ENCODE measurements around the gene PDE8A.

PDE8A gene

DNA sequence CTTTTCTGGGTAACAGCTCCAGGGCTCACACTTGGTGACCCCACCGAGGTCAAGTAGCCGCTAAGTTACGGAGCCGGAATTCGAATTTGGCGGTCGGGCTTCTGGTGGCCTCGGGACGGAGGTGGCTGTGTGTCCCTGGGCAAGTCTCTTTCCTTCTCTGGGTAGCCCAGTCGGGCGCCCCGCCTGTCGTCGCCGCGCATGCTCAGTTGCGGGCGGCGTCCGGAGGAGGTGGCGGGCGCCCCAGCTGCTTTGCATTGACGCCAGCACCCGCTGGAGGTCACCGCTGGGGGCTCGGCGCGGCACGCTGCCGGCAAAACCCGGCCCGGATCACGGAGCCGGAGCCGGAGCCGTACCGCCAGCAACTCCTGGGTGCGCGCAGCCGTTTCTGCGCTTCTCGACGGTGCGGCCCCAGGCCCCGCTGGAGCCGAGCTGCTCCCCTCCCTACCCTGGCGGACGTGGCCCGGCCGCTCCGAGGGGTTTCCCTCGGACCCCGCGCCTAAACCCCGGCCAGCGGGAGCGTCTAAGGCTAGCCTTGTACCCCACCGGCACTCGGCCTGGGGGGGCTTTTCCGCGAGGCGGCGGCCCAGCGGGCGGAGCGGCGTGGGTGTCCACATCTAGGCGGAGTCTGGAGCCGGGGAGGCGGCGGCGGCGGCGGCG, 474 bp upstream of the PDE8A start:
- WGBS (ENCODE audit: extremely low coverage, insufficient coverage, low lambda C conversion rate): no CpG with 5 or more reads among the region's 75 CpGs
- peak overlapping the region; percentile 84 for H3K56ac ChIP-seq (ENCODE audit: low read length)
- peaks cover 5% of the 10 kb centered on the region for H3K79me1 ChIP-seq (ENCODE audit: low read length)
- no peak overlapping the region for H4K5ac ChIP-seq (ENCODE audit: low read length)
- peak overlapping the region; percentile 76 for H3K9ac ChIP-seq (ENCODE audit: low read length)
- peaks cover 5% of the 10 kb centered on the region for H3K27me3 ChIP-seq (ENCODE audit: insufficient read depth, low read length, poor library complexity)
- peak overlapping the region; percentile 62 for H3K4me2 ChIP-seq (ENCODE audit: low read length)
- peak overlapping the region; percentile 88 for H3K4ac ChIP-seq (ENCODE audit: low read depth, low read length)
- H2BK5ac ChIP-seq (ENCODE audit: low read length): no peak overlapping the region
- peaks cover 3% of the 10 kb centered on the region for H3K79me2 ChIP-seq (ENCODE audit: control insufficient read depth, insufficient read depth, low read length)
- no peak overlapping the region for H4K8ac ChIP-seq (ENCODE audit: low read depth, low read length)
- H3K36me3 ChIP-seq (ENCODE audit: control insufficient read depth, insufficient read depth, low read length): no peaks in the 10 kb centered on the region
- H3K23ac ChIP-seq (ENCODE audit: low read length): no peak overlapping the region
- H3K4me3 ChIP-seq (ENCODE audit: low read length): peak overlapping the region; percentile 54
- DNase-seq: peak; percentile 98
- H2BK15ac ChIP-seq (replicated peaks; ENCODE audit: low read depth): no peak overlapping the region
- H2AK5ac ChIP-seq (ENCODE audit: low read length): no peak overlapping the region
- peak overlapping the region; percentile 85 for H3K18ac ChIP-seq (ENCODE audit: low read length)
- H3K4me1 ChIP-seq (ENCODE audit: control insufficient read depth, low read depth, low read length): peaks cover 5% of the 10 kb centered on the region
- H2BK120ac ChIP-seq (ENCODE audit: low read depth, low read length): no peak overlapping the region
- peak overlapping the region; percentile 68 for H3K27ac ChIP-seq (ENCODE audit: low read depth, low read length)

DNA sequence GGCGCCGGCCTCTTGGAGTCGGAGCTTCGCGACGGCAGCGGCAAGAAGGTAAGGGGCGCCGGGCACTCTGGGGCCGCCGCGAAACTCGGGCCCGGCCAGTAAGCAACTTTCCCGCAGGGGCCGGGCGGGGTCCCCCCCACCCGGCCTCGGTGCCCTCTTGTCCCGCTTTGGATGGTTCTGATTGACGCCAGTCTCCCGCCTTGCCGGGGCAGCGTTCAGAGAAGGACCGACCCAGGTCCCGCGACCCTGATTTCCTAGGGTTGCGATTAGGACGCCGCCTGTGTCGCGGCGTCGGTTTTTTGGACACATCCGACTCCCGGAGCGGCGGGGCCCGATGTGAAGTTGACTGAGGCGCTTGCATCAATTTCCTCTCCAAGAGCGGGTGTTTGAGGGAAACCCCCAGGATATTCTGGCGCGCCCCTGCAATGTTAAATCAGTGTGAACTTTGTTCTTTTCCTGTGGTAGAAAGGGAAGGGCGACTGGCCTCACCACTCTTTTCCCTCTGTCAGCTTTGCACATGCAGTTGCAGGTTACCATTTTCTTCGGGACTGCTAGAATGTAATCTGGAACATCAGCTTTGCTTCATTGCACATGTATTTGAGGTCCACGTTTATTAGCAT, 755 bp downstream of the PDE8A start:
- peak; percentile 52 for DNase-seq
- no peak overlapping the region for H2BK15ac ChIP-seq (replicated peaks; ENCODE audit: low read depth)
- H4K8ac ChIP-seq (ENCODE audit: low read depth, low read length): no peak overlapping the region
- peak overlapping the region; percentile 62 for H3K4me2 ChIP-seq (ENCODE audit: low read length)
- no peaks in the 10 kb centered on the region for H3K36me3 ChIP-seq (ENCODE audit: control insufficient read depth, insufficient read depth, low read length)
- peaks cover 5% of the 10 kb centered on the region for H3K27me3 ChIP-seq (ENCODE audit: insufficient read depth, low read length, poor library complexity)
- H3K27ac ChIP-seq (ENCODE audit: low read depth, low read length): no peak overlapping the region
- H4K5ac ChIP-seq (ENCODE audit: low read length): no peak overlapping the region
- peaks cover 5% of the 10 kb centered on the region for H3K79me1 ChIP-seq (ENCODE audit: low read length)
- peaks cover 5% of the 10 kb centered on the region for H3K4me1 ChIP-seq (ENCODE audit: control insufficient read depth, low read depth, low read length)
- no peak overlapping the region for H2AK5ac ChIP-seq (ENCODE audit: low read length)
- peak overlapping the region; percentile 25 for H3K4ac ChIP-seq (ENCODE audit: low read depth, low read length)
- peaks cover 3% of the 10 kb centered on the region for H3K79me2 ChIP-seq (ENCODE audit: control insufficient read depth, insufficient read depth, low read length)
- no peak overlapping the region for H2BK120ac ChIP-seq (ENCODE audit: low read depth, low read length)
- no peak overlapping the region for H2BK5ac ChIP-seq (ENCODE audit: low read length)
- no CpG with 5 or more reads among the region's 46 CpGs for WGBS (ENCODE audit: extremely low coverage, insufficient coverage, low lambda C conversion rate)
- H3K56ac ChIP-seq (ENCODE audit: low read length): peak overlapping the region; percentile 84
- peak overlapping the region; percentile 77 for H3K18ac ChIP-seq (ENCODE audit: low read length)
- peak overlapping the region; percentile 51 for H3K23ac ChIP-seq (ENCODE audit: low read length)
- peak overlapping the region; percentile 76 for H3K9ac ChIP-seq (ENCODE audit: low read length)
- H3K4me3 ChIP-seq (ENCODE audit: low read length): peak overlapping the region; percentile 54

DNA sequence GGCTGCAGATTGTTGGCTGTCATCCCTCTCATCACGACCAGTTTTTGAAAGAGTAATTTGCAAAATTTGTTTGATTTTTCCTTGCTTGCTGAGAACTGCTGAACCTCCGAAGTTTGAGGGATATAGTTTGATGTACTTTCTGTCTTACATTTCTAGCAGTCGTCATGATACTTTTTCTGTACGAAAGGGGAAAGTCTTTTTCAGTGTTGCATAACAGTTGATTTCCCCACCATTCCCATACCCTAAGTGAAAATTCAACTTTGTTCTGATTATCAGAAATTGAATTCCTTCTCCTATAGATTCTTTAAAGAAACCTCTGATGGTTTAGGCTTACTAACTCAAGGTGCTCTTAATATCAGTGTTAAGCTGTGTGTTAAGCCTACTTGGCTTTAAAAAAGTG, 1.6 kb downstream of the PDE8A start:
- Histone ChIP-seq H3K79me1 (ENCODE audit: low read length) (peaks cover 5% of the 10 kb centered on the region), H3K4me1 (ENCODE audit: control insufficient read depth, low read depth, low read length) (peaks cover 7% of the 10 kb centered on the region), H3K79me2 (ENCODE audit: control insufficient read depth, insufficient read depth, low read length) (peaks cover 3% of the 10 kb centered on the region), H3K27me3 (ENCODE audit: insufficient read depth, low read length, poor library complexity) (peaks cover 5% of the 10 kb centered on the region), H3K23ac (ENCODE audit: low read length) (no peak overlapping the region), H3K4me2 (ENCODE audit: low read length) (peak overlapping the region; percentile 62), H2AK5ac (ENCODE audit: low read length) (no peak overlapping the region), H2BK5ac (ENCODE audit: low read length) (no peak overlapping the region), H2BK15ac (replicated peaks; ENCODE audit: low read depth) (no peak overlapping the region), H3K4ac (ENCODE audit: low read depth, low read length) (no peak overlapping the region), H4K5ac (ENCODE audit: low read length) (no peak overlapping the region), H3K9ac (ENCODE audit: low read length) (peak overlapping the region; percentile 17), H4K8ac (ENCODE audit: low read depth, low read length) (no peak overlapping the region), H3K4me3 (ENCODE audit: low read length) (no peak overlapping the region), H3K36me3 (ENCODE audit: control insufficient read depth, insufficient read depth, low read length) (no peaks in the 10 kb centered on the region), H3K56ac (ENCODE audit: low read length) (peak overlapping the region; percentile 10), H2BK120ac (ENCODE audit: low read depth, low read length) (no peak overlapping the region), H3K18ac (ENCODE audit: low read length) (no peak overlapping the region), H3K27ac (ENCODE audit: low read depth, low read length) (no peak overlapping the region)
- no CpG with 5 or more reads among the region's 4 CpGs for WGBS (ENCODE audit: extremely low coverage, insufficient coverage, low lambda C conversion rate)
- no peak for DNase-seq

DNA sequence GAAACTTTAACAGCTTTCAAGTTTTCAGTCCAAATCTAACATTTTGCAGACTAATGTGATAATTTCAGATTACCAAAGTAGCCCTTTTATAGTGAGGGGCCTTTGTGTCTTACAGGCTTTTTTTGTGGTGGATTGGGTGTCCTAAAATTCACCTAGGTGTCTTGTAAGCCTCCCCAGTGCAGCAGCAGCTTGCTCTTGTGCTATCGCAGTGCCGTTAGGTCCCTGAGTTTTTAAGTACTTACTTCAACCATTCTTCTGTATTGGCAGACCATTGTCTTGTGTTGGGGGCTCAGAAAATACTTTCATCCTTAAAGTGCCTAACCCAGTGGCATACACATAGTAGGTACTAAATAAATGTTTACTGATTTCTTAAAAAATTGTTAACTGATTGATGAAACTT, 2.1 kb downstream of the PDE8A start:
- H2BK15ac ChIP-seq (replicated peaks; ENCODE audit: low read depth): no peak overlapping the region
- H3K27ac ChIP-seq (ENCODE audit: low read depth, low read length): no peak overlapping the region
- no peaks in the 10 kb centered on the region for H3K36me3 ChIP-seq (ENCODE audit: control insufficient read depth, insufficient read depth, low read length)
- no peak overlapping the region for H3K4me2 ChIP-seq (ENCODE audit: low read length)
- peak overlapping the region; percentile 51 for H3K23ac ChIP-seq (ENCODE audit: low read length)
- H2AK5ac ChIP-seq (ENCODE audit: low read length): no peak overlapping the region
- no peak overlapping the region for H4K8ac ChIP-seq (ENCODE audit: low read depth, low read length)
- no peak overlapping the region for H2BK5ac ChIP-seq (ENCODE audit: low read length)
- H3K4me1 ChIP-seq (ENCODE audit: control insufficient read depth, low read depth, low read length): peaks cover 10% of the 10 kb centered on the region
- WGBS (ENCODE audit: extremely low coverage, insufficient coverage, low lambda C conversion rate): no CpG with 5 or more reads among the region's 2 CpGs
- no peak overlapping the region for H3K9ac ChIP-seq (ENCODE audit: low read length)
- H3K79me1 ChIP-seq (ENCODE audit: low read length): peaks cover 8% of the 10 kb centered on the region
- no peak overlapping the region for H3K18ac ChIP-seq (ENCODE audit: low read length)
- no peak overlapping the region for H4K5ac ChIP-seq (ENCODE audit: low read length)
- no peak for DNase-seq
- peaks cover 3% of the 10 kb centered on the region for H3K79me2 ChIP-seq (ENCODE audit: control insufficient read depth, insufficient read depth, low read length)
- H3K4me3 ChIP-seq (ENCODE audit: low read length): no peak overlapping the region
- no peak overlapping the region for H2BK120ac ChIP-seq (ENCODE audit: low read depth, low read length)
- H3K4ac ChIP-seq (ENCODE audit: low read depth, low read length): no peak overlapping the region
- H3K27me3 ChIP-seq (ENCODE audit: insufficient read depth, low read length, poor library complexity): peaks cover 5% of the 10 kb centered on the region
- H3K56ac ChIP-seq (ENCODE audit: low read length): no peak overlapping the region

DNA sequence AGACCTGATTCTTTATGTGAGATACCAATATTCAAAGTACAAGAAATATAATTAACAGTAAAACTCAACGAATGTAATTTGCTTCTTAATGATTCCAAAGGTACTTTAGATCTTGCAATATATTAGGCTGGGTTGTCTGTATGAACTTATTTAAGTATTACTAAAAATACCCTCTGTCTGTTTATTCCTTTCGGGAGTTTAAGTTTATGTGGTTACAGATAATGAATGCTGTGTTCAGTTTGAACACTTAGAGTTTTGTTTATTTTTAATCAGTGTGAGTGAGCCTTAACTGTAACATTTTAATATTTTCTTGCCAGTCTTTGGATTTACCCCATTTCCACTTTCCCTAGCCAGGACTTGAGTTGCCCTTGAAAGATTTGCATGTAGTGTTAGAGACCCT, 3.5 kb downstream of the PDE8A start:
- no peak overlapping the region for H3K27ac ChIP-seq (ENCODE audit: low read depth, low read length)
- peaks cover 10% of the 10 kb centered on the region for H3K79me1 ChIP-seq (ENCODE audit: low read length)
- no peak overlapping the region for H2BK120ac ChIP-seq (ENCODE audit: low read depth, low read length)
- H3K18ac ChIP-seq (ENCODE audit: low read length): no peak overlapping the region
- no peak overlapping the region for H2BK15ac ChIP-seq (replicated peaks; ENCODE audit: low read depth)
- DNase-seq: no peak
- H3K4me3 ChIP-seq (ENCODE audit: low read length): no peak overlapping the region
- no peak overlapping the region for H3K4me2 ChIP-seq (ENCODE audit: low read length)
- H3K4me1 ChIP-seq (ENCODE audit: control insufficient read depth, low read depth, low read length): peaks cover 14% of the 10 kb centered on the region
- no peak overlapping the region for H3K23ac ChIP-seq (ENCODE audit: low read length)
- WGBS (ENCODE audit: extremely low coverage, insufficient coverage, low lambda C conversion rate): no CpG with 5 or more reads among the region's 2 CpGs
- H3K27me3 ChIP-seq (ENCODE audit: insufficient read depth, low read length, poor library complexity): peaks cover 5% of the 10 kb centered on the region
- H3K79me2 ChIP-seq (ENCODE audit: control insufficient read depth, insufficient read depth, low read length): peaks cover 5% of the 10 kb centered on the region
- H4K5ac ChIP-seq (ENCODE audit: low read length): no peak overlapping the region
- no peak overlapping the region for H4K8ac ChIP-seq (ENCODE audit: low read depth, low read length)
- no peaks in the 10 kb centered on the region for H3K36me3 ChIP-seq (ENCODE audit: control insufficient read depth, insufficient read depth, low read length)
- H3K4ac ChIP-seq (ENCODE audit: low read depth, low read length): no peak overlapping the region
- no peak overlapping the region for H2AK5ac ChIP-seq (ENCODE audit: low read length)
- no peak overlapping the region for H2BK5ac ChIP-seq (ENCODE audit: low read length)
- H3K56ac ChIP-seq (ENCODE audit: low read length): no peak overlapping the region
- no peak overlapping the region for H3K9ac ChIP-seq (ENCODE audit: low read length)

Measured in mesendoderm (in vitro differentiated cells).